ENCODE data around the gene SAE1. TPM values are rescaled to one million over a fixed set of nuclear protein-coding genes. Genes with fewer than 3 reads are reported as not detected.

Gene SAE1
- polyA plus RNA-seq, 1 donor from 2014 or later, result 77.7 TPM

- no peak overlapping the region for H3K27ac Mint-ChIP-seq
- no peaks in the 10 kb centered on the region for H3K9me3 Mint-ChIP-seq
- peaks cover 24 to 25% (median 25%) of the 10 kb centered on the region in 3 donors for H3K4me1 Mint-ChIP-seq
- H3K4me3 Mint-ChIP-seq, result no peak overlapping the region
- H3K36me3 Mint-ChIP-seq, result no peaks in the 10 kb centered on the region
- no peaks in the 10 kb centered on the region for H3K27me3 Mint-ChIP-seq
These were observed 24.5 kb downstream of the SAE1 start for GRCh38 chr19:47155148-47155547.

DNA sequence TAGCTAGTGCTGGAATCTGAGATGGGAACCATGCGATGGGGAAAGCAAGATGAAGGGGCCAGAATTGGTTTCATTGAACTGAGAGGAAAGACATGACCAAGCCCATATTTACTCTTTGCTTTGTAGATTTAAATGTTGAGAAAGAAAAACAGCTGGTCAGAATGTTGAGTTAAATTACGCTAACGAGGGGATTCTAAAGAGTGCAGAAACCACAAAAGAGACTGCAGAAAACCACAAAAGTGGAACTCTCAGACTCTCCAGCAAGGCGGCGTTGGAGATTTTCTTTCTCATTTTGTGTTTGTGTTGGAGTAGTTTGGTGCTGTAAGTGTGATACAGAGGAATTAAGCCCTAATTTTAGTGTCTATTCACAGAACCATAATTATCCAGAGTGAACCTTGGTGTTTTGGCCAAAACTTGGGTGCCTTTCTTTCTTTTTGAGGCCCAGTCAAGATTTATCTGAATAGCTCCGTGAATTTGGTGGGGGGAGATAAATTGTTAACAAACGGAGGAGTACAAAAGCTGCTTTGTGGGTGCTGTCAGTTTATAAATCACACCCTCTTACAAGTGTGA lies 26.3 kb downstream of the SAE1 start:
- peak overlapping the region; percentile 17 to 83 (median 71) for H3K27ac Mint-ChIP-seq
- peak overlapping the region in 3 of 4 donors; percentile 25 to 81 (median 67) for H3K4me3 Mint-ChIP-seq
- peaks cover 24 to 27% (median 27%) of the 10 kb centered on the region in 3 donors for H3K4me1 Mint-ChIP-seq
- no peaks in the 10 kb centered on the region for H3K36me3 Mint-ChIP-seq
- H3K9me3 Mint-ChIP-seq, result no peaks in the 10 kb centered on the region
- no peaks in the 10 kb centered on the region for H3K27me3 Mint-ChIP-seq

DNA sequence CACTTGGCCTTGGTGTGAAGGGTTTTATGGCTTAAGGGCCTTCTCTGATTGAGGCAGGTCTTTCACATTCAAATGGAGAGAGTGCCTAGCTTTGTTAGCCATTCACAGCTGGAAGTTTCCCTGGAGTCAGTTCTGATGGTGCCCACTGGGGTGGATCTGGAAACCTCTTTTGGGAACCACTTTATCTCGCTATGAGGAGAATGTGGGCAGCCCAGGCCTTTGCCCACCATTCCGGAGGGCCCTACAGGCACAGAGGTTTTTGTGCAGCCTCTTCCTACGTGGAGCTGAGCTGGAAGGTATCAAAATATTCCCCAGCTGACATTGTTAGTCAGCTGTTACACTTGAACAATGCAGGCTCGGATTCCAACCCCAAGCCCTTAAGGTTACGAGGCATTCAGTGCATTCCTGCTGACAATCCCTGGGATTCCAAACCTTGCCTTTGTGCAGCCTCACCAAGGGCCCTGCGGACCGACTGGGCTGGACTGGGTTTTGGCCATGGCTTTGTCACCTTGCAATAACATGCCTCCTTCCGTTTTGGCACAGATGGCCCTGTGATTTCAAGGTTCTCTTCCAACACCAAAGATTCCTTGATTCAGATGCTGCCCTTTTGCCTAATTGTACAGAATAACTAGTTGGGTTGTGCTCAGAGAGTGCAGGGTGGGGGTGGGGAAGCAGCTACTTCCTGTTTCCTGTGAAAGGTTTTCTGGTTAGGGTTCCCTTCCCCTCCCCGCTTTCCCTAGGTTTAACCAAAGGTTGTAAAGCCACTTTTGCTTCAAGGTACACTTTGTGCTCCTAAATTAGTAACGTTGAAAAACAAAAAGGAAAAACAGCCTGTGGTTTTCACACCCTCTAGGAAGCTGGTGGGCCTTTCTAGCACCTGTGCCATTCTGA lies 27.0 kb downstream of the SAE1 start:
- no peaks in the 10 kb centered on the region for H3K36me3 Mint-ChIP-seq
- H3K4me3 Mint-ChIP-seq, result peak overlapping the region in 3 of 4 donors; percentile 43 to 90 (median 81)
- no peaks in the 10 kb centered on the region for H3K27me3 Mint-ChIP-seq
- H3K27ac Mint-ChIP-seq, result peak overlapping the region in 2 of 3 donors; percentile 83 to 88
- H3K9me3 Mint-ChIP-seq, result no peaks in the 10 kb centered on the region
- H3K4me1 Mint-ChIP-seq, result peaks cover 24 to 27% (median 27%) of the 10 kb centered on the region in 3 donors

DNA sequence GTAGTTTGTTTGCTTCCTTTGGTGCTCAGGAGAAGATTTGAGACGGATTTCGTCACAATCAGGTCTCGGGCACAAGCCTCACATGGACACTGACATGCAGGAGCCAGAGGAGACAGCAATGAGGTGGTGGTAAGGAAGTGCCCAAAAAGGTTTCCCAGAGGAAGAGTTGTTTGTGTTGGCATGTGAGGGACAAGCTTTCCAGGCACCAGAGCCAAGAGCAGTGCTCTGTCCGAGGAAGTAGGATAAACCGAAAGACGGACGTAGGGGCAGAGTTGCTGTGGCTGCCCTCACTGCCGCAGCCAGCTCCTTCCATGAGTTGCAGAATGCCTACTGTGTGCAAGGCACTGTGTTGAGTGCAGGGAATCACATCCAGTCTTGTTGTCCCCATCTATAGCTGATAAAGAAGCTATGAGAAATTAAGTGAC lies 27.7 kb downstream of the SAE1 start:
- Mint-ChIP-seq H3K27ac (peak overlapping the region in 2 of 3 donors; percentile 77 to 88), H3K9me3 (no peaks in the 10 kb centered on the region), H3K4me3 (peak overlapping the region in 3 of 4 donors; percentile 33 to 90 (median 43)), H3K27me3 (no peaks in the 10 kb centered on the region), H3K4me1 (peaks cover 24 to 27% (median 27%) of the 10 kb centered on the region in 3 donors), H3K36me3 (no peaks in the 10 kb centered on the region)

- no peaks in the 10 kb centered on the region for H3K9me3 Mint-ChIP-seq
- H3K4me1 Mint-ChIP-seq, result peaks cover 24 to 27% (median 27%) of the 10 kb centered on the region in 3 donors
- H3K4me3 Mint-ChIP-seq, result peak overlapping the region in 2 of 4 donors; percentile 63 to 78
- H3K36me3 Mint-ChIP-seq, result no peaks in the 10 kb centered on the region
- H3K27ac Mint-ChIP-seq, result peak overlapping the region in 2 of 3 donors; percentile 60 to 88
- no peaks in the 10 kb centered on the region for H3K27me3 Mint-ChIP-seq
These were observed 28.4 kb downstream of the SAE1 start for GRCh38 chr19:47158879-47159503.

GRCh38 chr19:47161876-47162489 lies 31.3 kb downstream of the SAE1 start:
- Mint-ChIP-seq H3K27ac (no peak overlapping the region), H3K4me3 (no peak overlapping the region), H3K9me3 (no peaks in the 10 kb centered on the region)

GRCh38 chr19:47168065-47168464 lies 37.4 kb downstream of the SAE1 start:
- H3K4me3 Mint-ChIP-seq, result no peak overlapping the region
- H3K27ac Mint-ChIP-seq, result no peak overlapping the region
- no peaks in the 10 kb centered on the region for H3K4me1 Mint-ChIP-seq
- H3K9me3 Mint-ChIP-seq, result no peaks in the 10 kb centered on the region
- peaks cover 4% of the 10 kb centered on the region for H3K36me3 Mint-ChIP-seq
- H3K27me3 Mint-ChIP-seq, result no peaks in the 10 kb centered on the region

More at GRCh38 chr19:47161876-47162489, 31.3 kb downstream of the SAE1 start:
- H3K36me3 Mint-ChIP-seq, result no peaks in the 10 kb centered on the region
- peaks cover 18 to 22% (median 21%) of the 10 kb centered on the region in 3 donors for H3K4me1 Mint-ChIP-seq
- H3K27me3 Mint-ChIP-seq, result no peaks in the 10 kb centered on the region

DNA sequence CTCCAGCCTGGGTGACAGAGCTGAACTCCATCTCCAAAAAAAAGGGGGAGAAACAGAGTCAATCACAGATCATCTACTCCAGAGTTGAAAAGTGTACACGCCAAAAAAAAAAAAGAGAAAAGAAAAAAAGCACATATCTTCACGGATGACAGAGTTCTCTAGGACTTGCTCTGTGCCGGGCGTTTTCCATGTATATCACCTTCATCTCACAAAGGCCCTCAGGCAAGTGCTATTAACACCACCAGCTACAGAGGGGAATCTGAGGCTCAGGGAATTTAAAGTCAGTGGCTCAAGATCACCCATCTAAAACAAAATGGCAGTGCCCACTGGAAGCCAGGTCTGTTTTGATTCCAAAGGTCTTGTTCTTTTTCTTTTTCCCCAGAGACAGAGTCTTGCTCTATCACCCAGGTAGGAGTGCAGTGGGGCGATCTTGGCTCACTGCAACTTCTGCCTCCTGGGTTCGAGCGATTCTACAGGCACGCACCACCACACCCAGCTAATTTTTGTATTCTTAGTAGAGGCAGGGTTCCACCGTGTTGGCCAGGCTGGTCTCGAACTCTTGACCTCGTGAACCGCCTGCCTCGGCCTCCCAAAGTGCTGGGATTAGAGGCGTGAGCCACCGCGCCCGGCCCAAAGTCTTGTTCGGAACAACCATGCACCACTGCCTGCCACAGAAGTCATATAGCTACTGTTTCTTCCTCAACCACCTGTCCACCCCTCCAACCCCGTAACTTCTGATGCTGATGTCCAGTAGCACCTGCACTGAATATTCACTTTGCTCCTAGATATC lies 42.2 kb downstream of the SAE1 start:
- Mint-ChIP-seq H3K4me1 (peaks cover 0 to 8% (median 0%) of the 10 kb centered on the region in 3 donors), H3K27ac (peak overlapping the region in 1 of 3 donors; percentile 77), H3K36me3 (peaks cover 12% of the 10 kb centered on the region), H3K4me3 (no peak overlapping the region), H3K9me3 (no peaks in the 10 kb centered on the region), H3K27me3 (no peaks in the 10 kb centered on the region)

- Mint-ChIP-seq H3K27ac (peak overlapping the region in 1 of 3 donors; percentile 17), H3K36me3 (peaks cover 14% of the 10 kb centered on the region), H3K9me3 (no peaks in the 10 kb centered on the region), H3K4me1 (peaks cover 4 to 8% (median 6%) of the 10 kb centered on the region in 3 donors), H3K27me3 (no peaks in the 10 kb centered on the region), H3K4me3 (no peak overlapping the region)
These were observed 45.5 kb downstream of the SAE1 start for GRCh38 chr19:47176071-47176626.

- Mint-ChIP-seq H3K36me3 (peaks cover 14% of the 10 kb centered on the region), H3K27me3 (no peaks in the 10 kb centered on the region), H3K9me3 (no peaks in the 10 kb centered on the region), H3K4me3 (no peak overlapping the region), H3K4me1 (peaks cover 4 to 8% (median 6%) of the 10 kb centered on the region in 3 donors), H3K27ac (peak overlapping the region in 2 of 3 donors; percentile 17 to 28)
These were observed 46.0 kb downstream of the SAE1 start for GRCh38 chr19:47176627-47177090.

DNA sequence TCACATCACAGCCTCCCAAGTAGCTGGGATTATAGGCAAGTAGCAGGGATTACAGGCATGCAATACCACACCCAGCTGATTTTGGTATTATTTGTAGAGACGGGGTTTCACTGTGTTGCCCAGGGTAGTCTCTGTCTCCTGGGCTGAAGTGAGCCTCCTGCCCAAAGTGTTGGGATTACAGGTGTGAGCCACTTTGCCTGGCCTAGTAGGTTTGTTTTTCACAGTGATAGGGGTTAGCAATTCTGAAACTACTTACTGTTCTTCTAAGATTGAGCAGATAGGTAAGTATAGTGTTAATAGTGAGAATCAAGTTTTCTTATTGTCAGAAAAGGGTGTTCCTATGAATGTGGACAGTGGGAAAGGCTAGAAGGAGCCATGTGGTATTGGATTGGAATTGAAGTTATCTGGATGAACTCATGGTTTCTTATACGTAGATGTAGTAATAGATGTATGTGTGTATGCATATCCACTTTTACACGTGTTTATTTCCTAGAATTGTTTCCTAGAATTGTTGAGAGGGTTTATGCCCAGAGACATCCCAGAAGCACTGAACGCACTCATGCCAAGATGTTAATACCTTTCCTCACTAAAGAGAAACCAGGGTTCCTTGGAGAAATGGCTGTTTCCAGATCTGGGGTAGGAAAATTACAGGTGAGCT lies 49.1 kb downstream of the SAE1 start:
- Mint-ChIP-seq H3K4me1 (peaks cover 6 to 13% (median 9%) of the 10 kb centered on the region in 3 donors), H3K27me3 (no peaks in the 10 kb centered on the region), H3K36me3 (peaks cover 11% of the 10 kb centered on the region), H3K4me3 (no peak overlapping the region), H3K9me3 (no peaks in the 10 kb centered on the region), H3K27ac (no peak overlapping the region)

DNA sequence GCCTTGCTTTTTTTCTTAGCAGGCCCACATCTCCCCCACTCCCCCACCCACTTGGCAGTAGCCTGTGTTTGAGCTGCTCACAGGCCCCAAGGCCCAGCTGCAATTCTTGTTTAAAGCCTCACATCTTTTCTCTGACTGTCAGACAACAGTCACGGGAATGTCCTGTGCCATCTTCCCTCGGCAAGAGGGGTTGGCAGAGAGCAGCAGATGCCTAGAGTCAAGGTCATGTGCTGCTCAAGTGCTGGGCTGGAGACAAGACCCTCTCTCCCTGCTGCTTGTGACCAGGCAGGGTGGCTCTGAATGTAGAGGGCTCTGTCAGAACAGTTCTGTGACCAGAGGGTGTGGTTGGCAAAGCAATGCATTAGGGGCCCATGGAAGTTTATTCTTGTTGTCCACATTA lies 53.0 kb downstream of the SAE1 start:
- H3K36me3 Mint-ChIP-seq, result peaks cover 6% of the 10 kb centered on the region
- H3K27me3 Mint-ChIP-seq, result no peaks in the 10 kb centered on the region
- H3K9me3 Mint-ChIP-seq, result no peaks in the 10 kb centered on the region
- no peak overlapping the region for H3K27ac Mint-ChIP-seq
- H3K4me3 Mint-ChIP-seq, result no peak overlapping the region
- peaks cover 16 to 20% (median 19%) of the 10 kb centered on the region in 3 donors for H3K4me1 Mint-ChIP-seq
